ENCODE data around the gene PRDX4.
"Not testable (repeated sequence)": the region's sequence is repeated elsewhere in the genome, so short reads cannot be mapped to it uniquely, and the experiment has no call there.

Gene PRDX4

DNA sequence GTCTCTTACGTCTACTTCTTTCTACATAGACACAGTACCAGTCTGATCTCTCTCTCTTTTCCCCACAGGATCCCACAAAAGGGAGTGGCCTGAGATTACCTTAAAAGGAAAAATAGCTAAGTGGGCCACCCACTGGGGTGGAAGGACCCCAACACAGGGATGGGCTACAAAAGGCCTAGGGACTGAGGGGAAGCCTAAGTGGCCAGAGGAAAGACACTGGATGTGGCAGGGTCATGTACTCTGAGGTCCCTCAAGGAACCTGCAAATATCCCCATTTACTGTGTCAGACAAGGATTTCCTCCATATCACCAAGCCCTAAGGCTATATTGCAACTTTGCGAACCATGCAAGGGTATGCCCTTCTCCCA lies 6.5 kb upstream of the PRDX4 start:
- no peak overlapping the region for H3K4me3 Mint-ChIP-seq
- H3K27ac Mint-ChIP-seq = no peak overlapping the region
- ATAC-seq = no peak
- H3K9me3 Mint-ChIP-seq = no peaks in the 10 kb centered on the region
- no peaks in the 10 kb centered on the region for H3K27me3 Mint-ChIP-seq
- H3K36me3 Mint-ChIP-seq (ENCODE audit: low read depth) = no peaks in the 10 kb centered on the region
- H3K4me1 Mint-ChIP-seq = peaks cover 32% of the 10 kb centered on the region
- DNase-seq = no peak

DNA sequence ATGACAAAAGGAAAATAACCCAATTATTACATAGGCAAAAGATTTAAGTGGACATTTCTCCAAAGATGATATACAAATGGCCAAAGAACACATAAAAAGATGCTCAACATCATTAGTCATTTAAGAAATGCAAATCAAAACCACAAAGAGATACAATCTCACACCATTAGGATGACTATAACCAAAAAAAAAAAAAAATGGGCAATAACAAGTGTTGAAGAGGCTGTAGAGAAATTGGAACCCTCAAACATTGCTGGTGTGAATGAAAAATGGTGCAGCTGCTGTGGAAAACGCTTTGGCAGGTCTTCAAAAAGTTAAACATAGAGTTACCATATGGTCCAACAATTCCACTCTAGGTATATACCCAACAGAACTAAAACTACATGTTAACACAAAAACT lies 5.6 kb upstream of the PRDX4 start:
- H3K9me3 Mint-ChIP-seq = no peaks in the 10 kb centered on the region
- DNase-seq (no peak), ATAC-seq (no peak)
- H3K27ac Mint-ChIP-seq = peak overlapping the region; percentile 95
- no peak overlapping the region for H3K4me3 Mint-ChIP-seq
- no peaks in the 10 kb centered on the region for H3K27me3 Mint-ChIP-seq
- peaks cover 39% of the 10 kb centered on the region for H3K4me1 Mint-ChIP-seq
- H3K36me3 Mint-ChIP-seq (ENCODE audit: low read depth) = no peaks in the 10 kb centered on the region

DNA sequence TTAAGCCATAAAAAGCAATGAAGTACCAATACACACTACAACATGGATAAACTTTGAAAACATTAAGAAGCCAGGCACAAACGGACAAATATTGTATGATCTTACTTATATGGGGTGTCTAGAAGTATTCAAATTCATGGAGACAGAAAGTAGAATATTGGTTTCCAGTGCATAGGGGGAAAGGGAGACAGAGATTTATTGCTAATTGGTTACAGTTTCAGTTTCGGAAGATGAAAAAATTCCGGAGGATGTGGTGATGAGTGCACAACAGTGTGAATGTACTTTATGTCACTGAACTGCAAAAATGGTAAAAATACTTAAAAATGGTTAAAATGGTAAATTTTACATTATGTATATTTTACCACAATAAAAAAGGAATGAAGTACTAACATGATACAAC lies 5.1 kb upstream of the PRDX4 start:
- ATAC-seq = peak; percentile 55
- no peaks in the 10 kb centered on the region for H3K27me3 Mint-ChIP-seq
- H3K4me3 Mint-ChIP-seq = peak overlapping the region; percentile 62
- DNase-seq = no peak
- no peaks in the 10 kb centered on the region for H3K36me3 Mint-ChIP-seq (ENCODE audit: low read depth)
- no peaks in the 10 kb centered on the region for H3K9me3 Mint-ChIP-seq
- peak overlapping the region; percentile 95 for H3K27ac Mint-ChIP-seq
- H3K4me1 Mint-ChIP-seq = peaks cover 41% of the 10 kb centered on the region

DNA sequence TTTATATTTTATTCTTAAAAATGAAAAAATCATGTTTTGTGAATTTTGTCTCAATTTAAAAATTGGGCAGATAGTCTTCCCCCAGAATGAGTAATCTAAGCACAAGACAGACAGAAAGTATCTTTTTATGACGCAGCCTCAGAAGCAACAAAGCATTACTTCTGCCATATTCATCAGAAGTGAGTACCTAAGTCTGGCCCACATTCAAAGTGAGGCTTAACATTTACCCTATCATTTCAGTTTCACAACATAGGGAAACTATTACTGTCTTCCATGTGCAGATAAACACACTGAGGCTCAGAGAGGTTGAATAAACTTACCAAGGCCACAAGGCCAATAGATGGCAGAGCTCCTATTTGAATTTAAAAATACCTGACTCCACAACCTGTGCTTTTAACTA lies 4.4 kb upstream of the PRDX4 start:
- Mint-ChIP-seq H3K4me3 (no peak overlapping the region), H3K36me3 (ENCODE audit: low read depth) (no peaks in the 10 kb centered on the region), H3K4me1 (peaks cover 41% of the 10 kb centered on the region), H3K27ac (peak overlapping the region; percentile 95), H3K27me3 (no peaks in the 10 kb centered on the region), H3K9me3 (no peaks in the 10 kb centered on the region)
- DNase-seq (no peak), ATAC-seq (peak; percentile 85)

- H3K9me3 Mint-ChIP-seq = no peaks in the 10 kb centered on the region
- ATAC-seq (no peak), DNase-seq (no peak)
- H3K36me3 Mint-ChIP-seq (ENCODE audit: low read depth) = peaks cover 2% of the 10 kb centered on the region
- peaks cover 53% of the 10 kb centered on the region for H3K4me1 Mint-ChIP-seq
- no peaks in the 10 kb centered on the region for H3K27me3 Mint-ChIP-seq
- no peak overlapping the region for H3K27ac Mint-ChIP-seq
- no peak overlapping the region for H3K4me3 Mint-ChIP-seq
Observed at GRCh38 chrX:23664496-23664895, 2.8 kb upstream of the PRDX4 start.

DNA sequence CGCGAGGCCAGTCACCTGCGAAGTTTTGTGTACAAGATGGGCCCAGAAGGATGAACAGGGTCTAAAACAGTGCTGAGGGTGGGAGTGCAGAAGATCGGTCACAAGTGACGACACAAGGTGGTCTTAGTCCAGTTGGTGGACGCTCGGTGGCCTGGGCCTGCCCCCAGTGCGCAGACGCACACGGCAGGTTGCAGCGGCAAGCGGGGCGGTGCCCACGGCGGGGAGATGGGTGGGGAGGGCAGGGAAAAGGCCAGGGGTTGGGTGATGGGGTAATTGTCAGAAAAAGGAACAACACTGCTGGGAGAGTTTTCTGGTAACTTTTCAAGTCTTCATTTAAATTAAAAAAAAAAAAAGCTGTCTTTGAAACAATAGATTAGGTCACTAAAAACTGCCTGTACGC lies 1.0 kb upstream of the PRDX4 start:
- no peak for ATAC-seq
- H3K27me3 Mint-ChIP-seq = no peaks in the 10 kb centered on the region

DNA sequence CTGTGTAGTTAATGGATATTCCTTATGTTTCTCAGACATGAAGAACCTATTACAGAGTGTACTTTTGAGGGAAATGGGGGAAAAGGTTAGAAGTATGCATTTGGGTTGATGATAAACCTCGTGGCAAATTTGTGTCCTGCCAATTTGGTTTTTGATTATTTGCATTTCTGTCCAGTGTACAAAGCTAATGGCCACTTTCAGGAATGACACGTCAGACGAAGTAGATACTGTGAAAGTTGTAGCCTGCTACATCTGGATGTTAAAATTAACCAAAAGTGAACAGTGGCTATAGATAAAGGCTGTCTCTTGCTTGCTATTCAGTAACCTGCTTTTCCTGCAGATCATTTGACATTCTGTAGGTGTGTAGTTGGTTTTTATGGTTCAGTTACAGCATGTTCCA lies 1.0 kb downstream of the PRDX4 start:
- DNase-seq = no peak
- peak overlapping the region; percentile 89 for H3K27ac Mint-ChIP-seq
- no peaks in the 10 kb centered on the region for H3K9me3 Mint-ChIP-seq
- ATAC-seq = no peak
- H3K4me1 Mint-ChIP-seq = peaks cover 33% of the 10 kb centered on the region
- H3K27me3 Mint-ChIP-seq = no peaks in the 10 kb centered on the region
- peak overlapping the region; percentile 88 for H3K4me3 Mint-ChIP-seq
- H3K36me3 Mint-ChIP-seq (ENCODE audit: low read depth) = peaks cover 8% of the 10 kb centered on the region

More for the DNA sequence above, 1.0 kb upstream of the PRDX4 start:
- peak overlapping the region; percentile 59 for H3K27ac Mint-ChIP-seq
- H3K4me3 Mint-ChIP-seq = peak overlapping the region; percentile 88
- no peak for DNase-seq
- H3K9me3 Mint-ChIP-seq = no peaks in the 10 kb centered on the region
- H3K4me1 Mint-ChIP-seq = peaks cover 51% of the 10 kb centered on the region
- H3K36me3 Mint-ChIP-seq (ENCODE audit: low read depth) = peaks cover 2% of the 10 kb centered on the region

DNA sequence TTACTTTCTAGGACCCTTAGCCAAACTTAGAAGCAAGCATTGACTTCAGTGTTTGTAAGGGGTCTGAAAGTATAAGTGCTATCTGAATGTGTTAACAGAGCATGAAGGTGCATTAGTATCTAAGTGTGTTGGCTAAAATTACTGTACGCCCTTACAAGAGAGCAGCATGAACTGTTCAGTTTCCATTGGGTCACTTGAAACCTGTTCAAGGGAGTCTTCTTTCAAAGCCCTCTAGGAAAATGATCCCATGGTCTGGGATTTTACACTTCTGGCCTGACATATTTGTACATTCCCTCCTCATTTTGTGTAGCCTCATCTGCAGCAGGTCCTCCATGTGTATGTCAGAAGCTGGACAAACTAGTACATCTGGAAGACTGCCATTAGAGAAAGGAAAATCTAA lies 3.2 kb downstream of the PRDX4 start:
- no peaks in the 10 kb centered on the region for H3K27me3 Mint-ChIP-seq
- no peak overlapping the region for H3K27ac Mint-ChIP-seq
- H3K4me1 Mint-ChIP-seq = peaks cover 30% of the 10 kb centered on the region
- H3K4me3 Mint-ChIP-seq = no peak overlapping the region
- no peaks in the 10 kb centered on the region for H3K9me3 Mint-ChIP-seq
- DNase-seq (no peak), ATAC-seq (no peak)
- peaks cover 14% of the 10 kb centered on the region for H3K36me3 Mint-ChIP-seq (ENCODE audit: low read depth)

- Mint-ChIP-seq H3K9me3 (no peaks in the 10 kb centered on the region), H3K4me3 (no peak overlapping the region), H3K27ac (no peak overlapping the region), H3K4me1 (peaks cover 20% of the 10 kb centered on the region), H3K36me3 (ENCODE audit: low read depth) (peaks cover 12% of the 10 kb centered on the region), H3K27me3 (no peaks in the 10 kb centered on the region)
- ATAC-seq (no peak), DNase-seq (no peak)
Observed at GRCh38 chrX:23673108-23673507, 5.8 kb downstream of the PRDX4 start.

GRCh38 chrX:23676486-23676885 lies 9.2 kb downstream of the PRDX4 start:
- not testable (repeated sequence) for DNase-seq, H3K27me3 Mint-ChIP-seq, ATAC-seq, H3K4me3 Mint-ChIP-seq, H3K9me3 Mint-ChIP-seq, H3K4me1 Mint-ChIP-seq, H3K27ac Mint-ChIP-seq
- peaks cover 12% of the 10 kb centered on the region for H3K36me3 Mint-ChIP-seq (ENCODE audit: low read depth)

DNA sequence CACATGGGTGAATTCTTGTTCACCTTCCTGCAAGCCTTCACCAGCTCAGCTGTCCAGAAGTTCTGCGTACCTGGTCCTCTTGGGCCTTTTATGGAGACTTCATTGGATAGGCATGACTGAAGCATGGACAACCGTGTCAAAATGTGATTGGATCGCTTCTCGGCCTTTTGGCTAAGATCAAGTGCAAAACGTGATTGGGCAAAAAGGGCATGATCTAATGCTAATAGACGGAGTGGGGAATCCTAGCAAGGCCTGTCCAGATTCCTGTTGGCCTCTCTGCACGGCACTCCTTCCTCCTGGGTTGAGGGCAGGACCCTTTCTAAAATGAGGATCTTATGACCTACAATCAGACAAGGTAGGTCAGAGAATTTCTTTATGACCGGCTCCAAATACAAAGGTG lies 24.9 kb downstream of the PRDX4 start:
- Mint-ChIP-seq H3K27ac (no peak overlapping the region), H3K27me3 (no peaks in the 10 kb centered on the region), H3K4me3 (no peak overlapping the region), H3K36me3 (ENCODE audit: low read depth) (no peaks in the 10 kb centered on the region), H3K4me1 (peaks cover 3% of the 10 kb centered on the region), H3K9me3 (no peaks in the 10 kb centered on the region)
- DNase-seq = no peak
- ATAC-seq = no peak

DNA sequence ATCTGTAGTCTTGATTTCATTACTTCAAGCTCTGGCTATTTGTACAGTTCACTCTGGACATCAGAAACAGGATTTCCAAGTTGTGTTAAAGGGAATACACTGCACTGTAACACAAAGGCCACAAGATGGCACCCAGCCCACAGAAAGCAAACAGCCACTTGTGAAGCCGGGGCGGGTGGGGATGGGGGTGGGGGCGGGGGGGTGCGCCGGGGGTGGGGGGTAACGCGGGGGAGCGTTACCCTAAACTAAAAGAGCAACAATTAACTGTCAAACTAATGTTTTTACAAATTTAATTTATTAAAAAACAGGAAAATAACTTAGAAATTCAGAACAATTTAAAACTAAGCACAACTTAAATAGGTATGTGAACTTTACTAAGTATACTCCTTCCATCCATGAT lies 27.3 kb downstream of the PRDX4 start:
- DNase-seq = peak; percentile 18
- Mint-ChIP-seq H3K36me3 (ENCODE audit: low read depth) (no peaks in the 10 kb centered on the region), H3K4me1 (peaks cover 5% of the 10 kb centered on the region), H3K9me3 (no peaks in the 10 kb centered on the region), H3K27me3 (no peaks in the 10 kb centered on the region), H3K27ac (no peak overlapping the region), H3K4me3 (no peak overlapping the region)
- no peak for ATAC-seq

GRCh38 chrX:23699636-23700194 lies 32.4 kb downstream of the PRDX4 start:
- Mint-ChIP-seq H3K9me3 (no peaks in the 10 kb centered on the region), H3K27ac (peak overlapping the region; percentile 39), H3K36me3 (ENCODE audit: low read depth) (peaks cover 9% of the 10 kb centered on the region), H3K4me3 (peak overlapping the region; percentile 74), H3K4me1 (peaks cover 2% of the 10 kb centered on the region), H3K27me3 (no peaks in the 10 kb centered on the region)
- DNase-seq (peak; percentile 21), ATAC-seq (peak; percentile 72)

DNA sequence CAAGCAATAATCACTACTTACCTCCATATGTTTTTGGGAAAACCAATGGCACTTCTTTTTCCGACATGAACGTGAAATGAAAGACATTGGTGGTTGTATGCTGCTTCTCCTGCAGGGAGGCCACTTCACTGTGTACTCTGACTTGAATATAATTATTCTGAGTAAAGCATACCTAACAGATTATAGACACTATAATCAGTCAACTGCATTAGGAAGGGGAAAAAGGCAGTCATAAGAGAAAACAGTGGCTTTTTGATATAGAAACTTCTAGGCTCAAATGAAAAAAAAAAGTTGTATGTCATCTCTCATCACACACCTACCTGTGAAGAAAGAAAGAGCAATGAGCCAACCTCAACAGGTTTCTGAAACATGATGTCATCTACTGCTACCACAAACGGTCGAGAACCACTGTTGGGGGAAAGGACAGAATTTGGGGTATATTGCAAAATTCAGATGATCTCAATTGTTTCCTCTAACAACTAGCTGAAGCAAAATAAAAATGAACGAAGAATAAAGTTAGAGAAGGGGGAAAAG lies 37.4 kb downstream of the PRDX4 start:
- Mint-ChIP-seq H3K27ac (no peak overlapping the region), H3K36me3 (ENCODE audit: low read depth) (peaks cover 9% of the 10 kb centered on the region), H3K4me3 (no peak overlapping the region), H3K9me3 (no peaks in the 10 kb centered on the region), H3K4me1 (peaks cover 5% of the 10 kb centered on the region), H3K27me3 (no peaks in the 10 kb centered on the region)
- ATAC-seq = no peak
- DNase-seq = no peak

DNA sequence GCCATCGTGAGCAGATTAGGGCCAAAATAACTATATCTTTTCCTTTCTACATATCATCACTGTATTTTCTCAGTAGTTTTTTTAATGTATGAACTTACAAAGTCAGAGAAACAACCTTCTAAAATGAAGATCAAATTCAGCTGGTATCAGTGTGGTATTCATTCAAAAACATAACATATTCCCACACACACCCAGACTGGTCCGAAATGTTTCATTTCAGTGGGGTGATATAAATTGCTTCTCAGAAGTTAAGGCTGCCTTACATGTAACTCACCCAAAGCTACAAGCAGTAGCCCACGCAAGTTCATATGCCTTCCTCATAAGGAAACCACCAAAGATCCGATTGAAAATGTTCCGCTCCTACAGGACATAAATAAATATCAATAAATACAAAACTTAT lies 37.9 kb downstream of the PRDX4 start:
- Mint-ChIP-seq H3K9me3 (no peaks in the 10 kb centered on the region), H3K4me1 (peaks cover 5% of the 10 kb centered on the region), H3K36me3 (ENCODE audit: low read depth) (peaks cover 9% of the 10 kb centered on the region), H3K4me3 (no peak overlapping the region), H3K27ac (no peak overlapping the region), H3K27me3 (no peaks in the 10 kb centered on the region)
- ATAC-seq (no peak), DNase-seq (no peak)

DNA sequence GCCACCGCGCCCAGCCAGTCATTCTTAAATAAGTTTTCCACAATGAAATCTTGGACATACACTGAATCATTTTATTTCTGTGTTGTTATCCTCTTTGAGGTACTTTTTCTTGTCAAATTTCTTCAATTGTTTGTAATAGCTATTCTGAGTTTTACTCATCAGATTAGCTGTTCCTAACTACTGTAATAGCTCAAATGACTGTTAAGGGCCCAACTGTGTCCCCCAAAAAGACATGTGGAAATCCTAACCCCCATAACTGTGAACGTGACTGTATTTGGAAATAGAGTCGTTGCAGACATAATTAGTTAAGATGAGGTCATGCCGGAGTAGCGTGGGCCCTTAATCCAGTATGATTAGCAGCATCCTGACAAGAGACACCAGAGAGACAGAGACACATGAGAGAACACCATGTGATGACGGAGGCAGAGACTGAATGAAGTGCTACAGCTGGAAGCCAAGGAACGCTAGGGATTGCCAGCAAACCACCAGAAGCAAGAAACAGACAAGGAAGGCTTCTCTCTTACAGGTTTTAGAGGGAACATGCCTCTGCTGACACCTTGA lies 52.9 kb downstream of the PRDX4 start:
- H3K27me3 Mint-ChIP-seq = no peaks in the 10 kb centered on the region
- no peak overlapping the region for H3K27ac Mint-ChIP-seq
- ATAC-seq (no peak), DNase-seq (no peak)
- peaks cover 10% of the 10 kb centered on the region for H3K36me3 Mint-ChIP-seq (ENCODE audit: low read depth)
- H3K4me1 Mint-ChIP-seq = no peaks in the 10 kb centered on the region
- H3K4me3 Mint-ChIP-seq = no peak overlapping the region
- no peaks in the 10 kb centered on the region for H3K9me3 Mint-ChIP-seq

Data from activated naive CD8-positive, alpha-beta T cell treated with anti-CD3 and anti-CD28 coated beads, Interleukin-2, amount 50 U/mL, for 24 hours (primary cell).